ENCODE data around the gene DNTT.

DNA sequence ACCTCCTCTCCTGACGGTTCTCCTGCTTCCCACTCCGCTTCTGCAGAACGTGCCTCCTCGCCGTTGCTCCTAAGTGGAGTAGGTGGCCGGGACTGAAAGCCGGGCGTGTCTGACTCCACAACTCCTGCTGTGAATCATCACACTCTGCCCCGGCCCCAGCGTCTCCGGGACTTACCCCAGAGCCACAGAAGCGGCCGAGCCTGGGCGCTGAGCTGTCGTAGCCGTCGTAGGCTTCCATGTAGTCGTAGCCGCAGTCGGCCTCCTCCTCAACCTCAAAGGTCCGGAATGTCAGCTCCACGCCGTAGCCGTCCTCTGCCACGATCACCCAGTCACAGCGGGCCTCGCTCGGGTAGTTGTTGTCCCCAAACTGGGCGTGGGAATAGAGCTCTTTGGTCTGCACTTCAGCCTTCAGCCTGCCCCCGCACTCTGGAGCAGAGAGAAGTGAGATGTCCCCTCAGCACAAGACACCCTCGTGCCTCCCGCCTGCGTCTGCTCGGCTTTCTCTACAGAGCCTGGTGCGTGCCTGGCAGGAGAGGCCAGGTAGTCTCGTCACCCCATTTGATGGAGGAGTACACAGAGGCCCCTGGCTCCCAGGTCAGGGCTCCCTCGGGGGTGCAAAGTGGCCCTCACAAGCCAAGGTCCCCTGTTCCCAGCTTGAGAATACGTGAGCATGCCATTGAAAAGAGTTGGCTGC, 65.8 kb downstream of the DNTT start:
- TF ChIP-seq, protein P1, sequence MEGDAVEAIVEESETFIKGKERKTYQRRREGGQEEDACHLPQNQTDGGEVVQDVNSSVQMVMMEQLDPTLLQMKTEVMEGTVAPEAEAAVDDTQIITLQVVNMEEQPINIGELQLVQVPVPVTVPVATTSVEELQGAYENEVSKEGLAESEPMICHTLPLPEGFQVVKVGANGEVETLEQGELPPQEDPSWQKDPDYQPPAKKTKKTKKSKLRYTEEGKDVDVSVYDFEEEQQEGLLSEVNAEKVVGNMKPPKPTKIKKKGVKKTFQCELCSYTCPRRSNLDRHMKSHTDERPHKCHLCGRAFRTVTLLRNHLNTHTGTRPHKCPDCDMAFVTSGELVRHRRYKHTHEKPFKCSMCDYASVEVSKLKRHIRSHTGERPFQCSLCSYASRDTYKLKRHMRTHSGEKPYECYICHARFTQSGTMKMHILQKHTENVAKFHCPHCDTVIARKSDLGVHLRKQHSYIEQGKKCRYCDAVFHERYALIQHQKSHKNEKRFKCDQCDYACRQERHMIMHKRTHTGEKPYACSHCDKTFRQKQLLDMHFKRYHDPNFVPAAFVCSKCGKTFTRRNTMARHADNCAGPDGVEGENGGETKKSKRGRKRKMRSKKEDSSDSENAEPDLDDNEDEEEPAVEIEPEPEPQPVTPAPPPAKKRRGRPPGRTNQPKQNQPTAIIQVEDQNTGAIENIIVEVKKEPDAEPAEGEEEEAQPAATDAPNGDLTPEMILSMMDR (conservative IDR thresholded peaks at IDR 0.05; ENCODE audit: low read length), result no peak
- no peak for TF ChIP-seq EZH2phosphoT487 (IDR thresholded peaks at IDR 0.05; ENCODE audit: borderline replicate concordance)
